Testis (tissue), 3 donors: ENCODE measurements around the gene ABHD5. TPM values are rescaled to one million over a fixed set of nuclear protein-coding genes. Genes with fewer than 3 reads are reported as not detected.

ENCODE experiments used
- DNase-seq: peaks from one replicate; pipeline ENCODE4 v3.0.0-alpha.2; 2019
- H3K27ac ChIP-seq, 2 donors: fragments of 200-600 bp; sonication (generic); one replicate each; pipeline ENCODE4 v1.5.1; 2019
- H3K27me3 ChIP-seq: fragments of 200-600 bp; sonication (generic); one replicate; pipeline ENCODE4 v1.5.1; 2019
- H3K36me3 ChIP-seq: fragments of 200-600 bp; sonication (generic); one replicate; pipeline ENCODE4 v1.5.1; 2017; ENCODE audit warnings: low read depth; ENCODE audit errors: missing control alignments
- H3K4me1 ChIP-seq: fragments of 200-600 bp; sonication (generic); one replicate; pipeline ENCODE4 v1.5.1; 2019
- H3K4me3 ChIP-seq, 2 donors: fragments of 200-600 bp; sonication (generic); one replicate each; pipeline ENCODE4 v1.5.1; 2017 to 2019
- H3K9me3 ChIP-seq: fragments of 200-600 bp; sonication (generic); one replicate; pipeline ENCODE4 v1.5.1; 2017
- POLR2A ChIP-seq: fragments of 450-650 bp; IDR thresholded peaks from one replicate; pipeline ENCODE4 v1.6.1; 2017; ENCODE audit warnings: antibody characterized with exemption, mild to moderate bottlenecking, moderate library complexity
- WGBS, 2 donors: methylation state at CpG; one replicate each; pipeline ENCODE4 v1.1.5; 2018; 5-methylcytosine and 5-hydroxymethylcytosine counted together
- intact Hi-C: fragments of 100-400 bp; cut with DNase I; formaldehyde crosslinking; loops from one replicate; pipeline ENCODE4 v1.15.1; 2023; ENCODE audit warnings: low total_unique reads
- polyA plus RNA-seq: library from polyadenylated mRNA; stranded (reverse); fragments of 350-450 nt; fragmentation: Illumina TruSeq; extraction: RNeasy Lipid Tissue Mini Kit (QIAGEN cat#74804); gene quantifications from one replicate; pipeline ENCODE4 v1.2.3, GENCODE V29; 2014; ENCODE audit warnings: low read depth, low replicate concordance; ENCODE audit not compliant: insufficient read depth
- total RNA-seq, 2 donors: library from RNA; depleted of rRNA; stranded (reverse); fragments of >200 nt; gene quantifications; one replicate each; pipeline ENCODE4 v1.2.3, GENCODE V29; 2016
- TF ChIP-seq, protein P1 (sequence below), 3 experiments: fragments of 450-650 bp in 2 of 3; fragments of 200-600 bp in 1 of 3; sonication (generic) in 1 of 3; IDR thresholded peaks; one replicate each; pipeline ENCODE4 v1.5.1; 2016 to 2019; ENCODE audit warnings: antibody characterized with exemption in 3 of 3, mild to moderate bottlenecking in 2 of 3, moderate library complexity in 1 of 3

ABHD5 gene
- total and polyA plus RNA-seq, 3 donors from 2014 or later: 22.8 to 36.3 (median 25.0) TPM

DNA sequence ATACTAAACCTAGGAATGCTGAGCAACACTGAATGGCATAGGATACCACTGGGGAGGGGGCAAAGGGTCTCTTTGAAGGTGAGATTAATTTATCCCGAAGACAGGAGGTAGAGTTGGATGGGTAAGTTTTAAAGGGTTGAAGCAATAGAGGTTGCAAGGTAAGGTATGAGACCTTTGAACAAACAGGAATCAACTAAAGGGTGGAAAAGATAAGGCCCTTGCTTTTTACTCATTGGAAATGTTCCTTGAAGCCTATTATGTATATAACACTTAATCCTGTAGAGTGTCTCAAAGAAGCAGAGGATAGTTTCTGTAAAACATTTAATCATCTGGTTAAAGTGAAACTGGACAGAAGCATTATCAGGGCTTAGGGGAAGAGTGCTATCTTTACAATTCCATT is 5.7 kb downstream of the ABHD5 start:
- DNase-seq: no peak
- Histone ChIP-seq H3K9me3 (no peaks in the 10 kb centered on the region), H3K4me1 (peaks cover 3% of the 10 kb centered on the region), H3K36me3 (no peaks in the 10 kb centered on the region), H3K4me3 (no peak overlapping the region), H3K27me3 (no peaks in the 10 kb centered on the region), H3K27ac (no peak overlapping the region)
- TF ChIP-seq, protein P1, sequence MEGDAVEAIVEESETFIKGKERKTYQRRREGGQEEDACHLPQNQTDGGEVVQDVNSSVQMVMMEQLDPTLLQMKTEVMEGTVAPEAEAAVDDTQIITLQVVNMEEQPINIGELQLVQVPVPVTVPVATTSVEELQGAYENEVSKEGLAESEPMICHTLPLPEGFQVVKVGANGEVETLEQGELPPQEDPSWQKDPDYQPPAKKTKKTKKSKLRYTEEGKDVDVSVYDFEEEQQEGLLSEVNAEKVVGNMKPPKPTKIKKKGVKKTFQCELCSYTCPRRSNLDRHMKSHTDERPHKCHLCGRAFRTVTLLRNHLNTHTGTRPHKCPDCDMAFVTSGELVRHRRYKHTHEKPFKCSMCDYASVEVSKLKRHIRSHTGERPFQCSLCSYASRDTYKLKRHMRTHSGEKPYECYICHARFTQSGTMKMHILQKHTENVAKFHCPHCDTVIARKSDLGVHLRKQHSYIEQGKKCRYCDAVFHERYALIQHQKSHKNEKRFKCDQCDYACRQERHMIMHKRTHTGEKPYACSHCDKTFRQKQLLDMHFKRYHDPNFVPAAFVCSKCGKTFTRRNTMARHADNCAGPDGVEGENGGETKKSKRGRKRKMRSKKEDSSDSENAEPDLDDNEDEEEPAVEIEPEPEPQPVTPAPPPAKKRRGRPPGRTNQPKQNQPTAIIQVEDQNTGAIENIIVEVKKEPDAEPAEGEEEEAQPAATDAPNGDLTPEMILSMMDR (IDR thresholded peaks at IDR 0.05): no peak
- TF ChIP-seq POLR2A: no peak
- 80 to 87% methylated on average over 1 of the region's 1 CpG for whole genome bisulfite sequencing, 2 donors
- intact Hi-C loops: no loop called here

DNA sequence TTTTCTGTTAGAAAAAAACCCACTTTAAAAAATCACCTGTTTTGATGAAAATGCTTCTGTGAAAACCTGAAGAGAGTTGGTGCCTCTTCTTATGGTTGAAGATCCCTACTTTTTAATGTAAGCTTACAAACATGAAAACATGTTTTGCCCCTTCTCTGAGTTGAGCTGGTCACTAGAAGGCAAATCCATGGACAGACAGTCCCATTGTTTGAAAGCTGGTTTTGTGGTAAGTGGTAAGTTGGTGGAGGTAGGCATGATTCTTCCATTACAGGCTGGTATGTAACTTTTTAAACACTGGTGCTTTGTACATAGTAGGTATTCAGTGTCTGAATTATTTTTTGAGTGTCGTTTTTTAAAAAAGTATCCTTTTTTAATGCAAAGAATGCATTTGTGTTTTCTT is 6.1 kb downstream of the ABHD5 start:
- intact Hi-C loops: no loop called here
- H3K4me1 ChIP-seq: peaks cover 3% of the 10 kb centered on the region
- no peak overlapping the region for H3K27ac ChIP-seq
- DNase-seq: no peak
- no peak overlapping the region for H3K4me3 ChIP-seq
- H3K27me3 ChIP-seq: no peaks in the 10 kb centered on the region
- TF ChIP-seq, protein P1 (IDR thresholded peaks at IDR 0.05): no peak
- no peak for TF ChIP-seq POLR2A
- H3K9me3 ChIP-seq: no peaks in the 10 kb centered on the region
- H3K36me3 ChIP-seq: no peaks in the 10 kb centered on the region
- WGBS, 2 donors: 82 to 95% methylated on average over 1 of the region's 1 CpG

DNA sequence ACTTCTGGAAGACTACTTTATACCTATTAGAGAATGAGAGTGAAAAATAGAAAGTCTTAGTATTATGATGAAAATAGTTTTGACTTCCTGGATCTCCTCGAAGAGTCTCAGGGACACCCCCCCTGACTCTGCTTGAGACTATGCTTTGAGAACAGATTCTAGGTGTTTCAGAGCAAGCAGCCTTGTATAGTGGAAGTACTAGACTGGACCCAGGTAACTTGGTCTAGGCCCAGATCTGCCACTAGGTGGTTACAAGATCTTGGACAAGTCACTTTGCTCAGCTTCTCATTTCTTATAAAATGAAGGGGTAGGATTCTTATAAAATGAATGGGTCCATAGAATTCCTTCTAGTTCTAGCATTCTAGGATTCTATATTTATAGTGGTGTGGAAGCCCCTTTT is 9.1 kb downstream of the ABHD5 start:
- H3K4me1 ChIP-seq: no peaks in the 10 kb centered on the region
- TF ChIP-seq POLR2A: no peak
- TF ChIP-seq, protein P1 (IDR thresholded peaks at IDR 0.05): no peak
- DNase-seq: no peak
- H3K36me3 ChIP-seq: no peaks in the 10 kb centered on the region
- no peak overlapping the region for H3K27ac ChIP-seq
- WGBS, 2 donors: 88 to 93% methylated on average over 1 of the region's 1 CpG
- no peaks in the 10 kb centered on the region for H3K9me3 ChIP-seq
- intact Hi-C loops: no loop called here
- no peak overlapping the region for H3K4me3 ChIP-seq
- no peaks in the 10 kb centered on the region for H3K27me3 ChIP-seq

DNA sequence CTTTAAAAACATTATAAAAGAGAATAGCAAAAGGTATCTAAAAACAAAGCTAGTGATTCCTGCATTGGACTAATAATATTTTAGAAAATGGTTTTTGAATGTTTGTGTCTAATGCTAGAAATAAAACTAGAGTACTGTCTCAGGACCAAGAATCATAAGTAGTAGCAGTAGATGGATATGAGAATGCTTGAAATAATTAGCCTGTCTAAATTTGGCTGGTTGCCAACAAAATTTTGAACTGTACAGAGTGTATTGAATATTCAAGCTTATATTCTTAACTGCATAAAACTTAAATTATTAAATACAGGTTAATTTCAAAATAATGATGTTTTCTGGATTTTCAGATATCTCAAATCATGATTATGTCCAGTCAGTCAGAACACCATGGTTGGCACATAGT is 14.0 kb downstream of the ABHD5 start:
- H3K9me3 ChIP-seq: no peaks in the 10 kb centered on the region
- DNase-seq: no peak
- no peaks in the 10 kb centered on the region for H3K4me1 ChIP-seq
- intact Hi-C loops: no loop called here
- no peaks in the 10 kb centered on the region for H3K27me3 ChIP-seq
- TF ChIP-seq, protein P1 (IDR thresholded peaks at IDR 0.05): no peak
- TF ChIP-seq POLR2A: no peak
- no peak overlapping the region for H3K4me3 ChIP-seq
- H3K27ac ChIP-seq: no peak overlapping the region
- H3K36me3 ChIP-seq: no peaks in the 10 kb centered on the region

DNA sequence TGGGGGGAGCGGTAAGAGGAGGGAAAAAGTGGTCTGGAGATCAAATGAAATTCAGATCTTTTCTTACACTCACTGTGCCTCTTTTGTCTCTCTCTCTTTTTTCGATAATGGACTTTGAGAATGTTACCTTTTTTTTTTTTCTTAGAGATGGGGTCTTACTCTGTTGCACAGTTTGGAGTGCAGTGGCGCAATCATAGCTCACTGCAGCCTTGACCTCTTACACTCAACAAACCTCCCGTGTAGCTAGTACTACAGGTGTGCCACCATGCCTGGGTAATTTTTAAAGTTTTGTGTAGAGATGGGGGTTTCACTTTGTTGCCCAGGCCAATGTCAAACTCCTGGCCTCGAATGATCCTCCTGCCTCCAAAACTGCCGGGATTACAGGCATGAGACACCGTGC is 15.6 kb downstream of the ABHD5 start:
- Histone ChIP-seq H3K27ac (no peak overlapping the region), H3K27me3 (no peaks in the 10 kb centered on the region), H3K4me1 (no peaks in the 10 kb centered on the region), H3K4me3 (no peak overlapping the region), H3K9me3 (no peaks in the 10 kb centered on the region), H3K36me3 (no peaks in the 10 kb centered on the region)
- TF ChIP-seq, protein P1 (IDR thresholded peaks at IDR 0.05): no peak
- no peak for TF ChIP-seq POLR2A
- DNase-seq: no peak
- intact Hi-C loops: no loop called here
- WGBS, 2 donors: 78 to 79% methylated on average over 7 of the region's 7 CpGs
